ENCODE data around the gene CBX8.
A peak's percentile ranks its signal among the peaks of the same experiment; 100 is the strongest.

CBX8 gene

GRCh38 chr17:79814127-79814973, 17.5 kb upstream of the CBX8 start:
- H3K36me3 ChIP-seq (replicated peaks; ENCODE audit: low read depth, low read length), result no peaks in the 10 kb centered on the region
- no peaks in the 10 kb centered on the region for H3K27me3 ChIP-seq (ENCODE audit: low read depth, low read length)
- H3K9ac ChIP-seq (ENCODE audit: low read length), result peak overlapping the region; percentile 96
- H3K4me2 ChIP-seq (ENCODE audit: low read length), result peak overlapping the region; percentile 92
- TF ChIP-seq EZH2phosphoT487 (IDR thresholded peaks at IDR 0.05; ENCODE audit: low read depth), result no peak
- H2AFZ ChIP-seq (ENCODE audit: low read depth, low read length), result no peak overlapping the region
- H4K20me1 ChIP-seq (ENCODE audit: insufficient read depth, low read length), result no peaks in the 10 kb centered on the region
- H3K27ac ChIP-seq (ENCODE audit: low read length), result no peak overlapping the region
- no peaks in the 10 kb centered on the region for H3K79me2 ChIP-seq (ENCODE audit: low read length)
- H3K4me3 ChIP-seq (ENCODE audit: low read length), result peak overlapping the region; percentile 83
- H3K4me1 ChIP-seq (ENCODE audit: low read length), result peaks cover 29% of the 10 kb centered on the region
- no peaks in the 10 kb centered on the region for H3K9me3 ChIP-seq (ENCODE audit: insufficient read depth, low read length)

GRCh38 chr17:79813297-79814126, 16.6 kb upstream of the CBX8 start:
- Histone ChIP-seq H3K36me3 (replicated peaks; ENCODE audit: low read depth, low read length) (no peaks in the 10 kb centered on the region), H3K9me3 (ENCODE audit: insufficient read depth, low read length) (no peaks in the 10 kb centered on the region), H2AFZ (ENCODE audit: low read depth, low read length) (no peak overlapping the region), H4K20me1 (ENCODE audit: insufficient read depth, low read length) (no peaks in the 10 kb centered on the region), H3K9ac (ENCODE audit: low read length) (peak overlapping the region; percentile 96), H3K4me2 (ENCODE audit: low read length) (peak overlapping the region; percentile 92), H3K27ac (ENCODE audit: low read length) (peak overlapping the region; percentile 84), H3K27me3 (ENCODE audit: low read depth, low read length) (no peaks in the 10 kb centered on the region), H3K79me2 (ENCODE audit: low read length) (no peaks in the 10 kb centered on the region), H3K4me1 (ENCODE audit: low read length) (peaks cover 38% of the 10 kb centered on the region), H3K4me3 (ENCODE audit: low read length) (peak overlapping the region; percentile 83)
- TF ChIP-seq CTCF (IDR thresholded peaks at IDR 0.05; ENCODE audit: low read depth, low read length) (no peak), EZH2phosphoT487 (IDR thresholded peaks at IDR 0.05; ENCODE audit: low read depth) (no peak)

- no peak overlapping the region for H2AFZ ChIP-seq (ENCODE audit: low read depth, low read length)
- no peaks in the 10 kb centered on the region for H3K9me3 ChIP-seq (ENCODE audit: insufficient read depth, low read length)
- H3K79me2 ChIP-seq (ENCODE audit: low read length), result no peaks in the 10 kb centered on the region
- H3K36me3 ChIP-seq (replicated peaks; ENCODE audit: low read depth, low read length), result no peaks in the 10 kb centered on the region
- H3K27ac ChIP-seq (ENCODE audit: low read length), result peak overlapping the region; percentile 84
- H3K4me1 ChIP-seq (ENCODE audit: low read length), result peaks cover 47% of the 10 kb centered on the region
- H4K20me1 ChIP-seq (ENCODE audit: insufficient read depth, low read length), result no peaks in the 10 kb centered on the region
- H3K27me3 ChIP-seq (ENCODE audit: low read depth, low read length), result no peaks in the 10 kb centered on the region
- peak overlapping the region; percentile 92 for H3K4me2 ChIP-seq (ENCODE audit: low read length)
- H3K9ac ChIP-seq (ENCODE audit: low read length), result peak overlapping the region; percentile 96
- peak overlapping the region; percentile 83 for H3K4me3 ChIP-seq (ENCODE audit: low read length)
- no peak for TF ChIP-seq EZH2phosphoT487 (IDR thresholded peaks at IDR 0.05; ENCODE audit: low read depth)
- TF ChIP-seq CTCF (IDR thresholded peaks at IDR 0.05; ENCODE audit: low read depth, low read length), result no peak
These were observed 15.7 kb upstream of the CBX8 start for GRCh38 chr17:79812353-79813258.

GRCh38 chr17:79811868-79812352, 15.0 kb upstream of the CBX8 start:
- Histone ChIP-seq H4K20me1 (ENCODE audit: insufficient read depth, low read length) (no peaks in the 10 kb centered on the region), H3K4me3 (ENCODE audit: low read length) (peak overlapping the region; percentile 83), H3K9ac (ENCODE audit: low read length) (peak overlapping the region; percentile 96), H3K27ac (ENCODE audit: low read length) (peak overlapping the region; percentile 84), H3K36me3 (replicated peaks; ENCODE audit: low read depth, low read length) (no peaks in the 10 kb centered on the region), H3K27me3 (ENCODE audit: low read depth, low read length) (no peaks in the 10 kb centered on the region), H3K4me1 (ENCODE audit: low read length) (peaks cover 54% of the 10 kb centered on the region), H2AFZ (ENCODE audit: low read depth, low read length) (no peak overlapping the region), H3K9me3 (ENCODE audit: insufficient read depth, low read length) (no peaks in the 10 kb centered on the region), H3K79me2 (ENCODE audit: low read length) (no peaks in the 10 kb centered on the region), H3K4me2 (ENCODE audit: low read length) (peak overlapping the region; percentile 92)
- no peak for TF ChIP-seq CTCF (IDR thresholded peaks at IDR 0.05; ENCODE audit: low read depth, low read length)
- TF ChIP-seq EZH2phosphoT487 (IDR thresholded peaks at IDR 0.05; ENCODE audit: low read depth), result no peak

All from OCI-LY3 (cell line).